ENCODE data around the gene NCAM1.

- no peak for TF ChIP-seq CTCF (conservative IDR thresholded peaks at IDR 0.05; ENCODE audit: low read depth, low read length)
- no peak for TF ChIP-seq EZH2 (IDR thresholded peaks at IDR 0.05; ENCODE audit: low read length, unreplicated experiment)
- TF ChIP-seq EZH2phosphoT487 (IDR thresholded peaks at IDR 0.05; ENCODE audit: borderline replicate concordance, low read length), result no peak
Observed at GRCh38 chr11:113272281-113272680, 311.1 kb downstream of the NCAM1 start.

Measured in PC-3 (cell line).